GM18502 (cell line): ENCODE data around the gene COL28A1.
"Not testable (repeated sequence)": the region's sequence is repeated elsewhere in the genome, so short reads cannot be mapped to it uniquely, and the experiment has no call there.

Experiments
- ATAC-seq: cut with Tn5 transposase; IDR thresholded peaks from one replicate; pipeline ENCODE4 v1.9.1; 2021; ENCODE audit warnings: mild to moderate bottlenecking; ENCODE audit not compliant: unreplicated experiment, poor library complexity

COL28A1 gene

GRCh38 chr7:7563269-7563668, 27.6 kb upstream of the COL28A1 start:
- ATAC-seq = no peak

GRCh38 chr7:7562736-7563135, 27.1 kb upstream of the COL28A1 start:
- ATAC-seq = no peak

DNA sequence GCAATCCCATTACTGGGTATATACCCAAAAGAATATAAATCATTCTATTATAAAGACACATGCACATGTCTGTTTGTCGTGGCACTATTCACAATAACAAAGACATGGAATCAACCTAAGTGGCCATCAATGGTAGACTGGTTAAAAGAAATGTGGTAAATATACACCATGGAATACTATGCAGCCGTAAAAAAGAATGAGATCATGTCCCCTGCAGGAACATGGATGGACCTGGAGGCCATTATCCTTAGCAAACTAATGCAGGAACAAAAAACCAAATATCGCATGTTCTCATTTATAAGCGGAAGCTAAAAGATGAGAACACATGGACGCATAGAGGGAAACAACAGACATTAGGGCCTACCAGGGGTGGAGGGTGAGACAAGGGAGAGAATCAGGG, 25.9 kb upstream of the COL28A1 start:
- ATAC-seq = not testable (repeated sequence)

GRCh38 chr7:7557252-7557651, 21.6 kb upstream of the COL28A1 start:
- no peak for ATAC-seq

GRCh38 chr7:7556852-7557251, 21.2 kb upstream of the COL28A1 start:
- no peak for ATAC-seq

- no peak for ATAC-seq
These were observed 19.2 kb upstream of the COL28A1 start for GRCh38 chr7:7554649-7555575.

DNA sequence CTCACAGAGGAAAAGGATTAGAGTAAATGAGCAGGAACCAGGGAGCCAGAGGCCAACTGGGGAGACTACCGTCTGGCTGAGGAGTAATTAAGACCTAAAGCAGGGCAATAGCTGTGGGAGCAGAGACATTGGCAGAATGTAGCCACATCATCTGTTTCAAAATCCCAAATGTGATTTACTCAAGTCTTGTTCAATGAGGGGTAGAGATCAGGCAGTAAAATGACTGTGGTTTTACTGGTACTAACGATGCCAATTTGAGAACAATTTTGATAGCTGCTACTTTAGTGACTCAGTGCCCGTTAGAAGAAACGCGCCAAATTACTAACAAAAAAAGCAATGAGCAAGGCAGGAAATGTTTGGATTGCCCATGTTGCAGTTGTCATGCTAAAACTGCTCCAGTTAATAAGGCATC, 18.4 kb upstream of the COL28A1 start:
- ATAC-seq = no peak

DNA sequence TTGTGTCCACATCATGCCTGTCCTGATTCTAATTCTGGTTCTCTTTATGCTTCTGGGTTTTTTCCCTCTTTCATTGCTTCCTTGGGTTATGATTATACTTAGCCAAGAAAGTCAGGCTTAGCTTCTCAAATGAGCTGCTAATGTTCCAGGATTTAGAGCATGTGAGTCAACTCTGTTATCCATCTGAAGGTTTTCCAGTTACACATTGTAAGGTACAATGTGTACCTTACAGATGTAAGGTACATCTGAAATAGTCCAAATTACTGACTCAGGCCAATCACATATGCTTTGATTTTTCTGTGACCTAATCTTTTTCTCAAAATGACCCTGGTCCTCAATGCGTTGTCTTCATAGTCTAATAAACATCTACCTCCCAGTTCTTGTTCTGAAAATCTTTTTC, 17.7 kb upstream of the COL28A1 start:
- ATAC-seq = no peak

- no peak for ATAC-seq
These were observed 16.5 kb upstream of the COL28A1 start for GRCh38 chr7:7552199-7552598.

- no peak for ATAC-seq
These were observed 15.0 kb upstream of the COL28A1 start for GRCh38 chr7:7550663-7551062.

DNA sequence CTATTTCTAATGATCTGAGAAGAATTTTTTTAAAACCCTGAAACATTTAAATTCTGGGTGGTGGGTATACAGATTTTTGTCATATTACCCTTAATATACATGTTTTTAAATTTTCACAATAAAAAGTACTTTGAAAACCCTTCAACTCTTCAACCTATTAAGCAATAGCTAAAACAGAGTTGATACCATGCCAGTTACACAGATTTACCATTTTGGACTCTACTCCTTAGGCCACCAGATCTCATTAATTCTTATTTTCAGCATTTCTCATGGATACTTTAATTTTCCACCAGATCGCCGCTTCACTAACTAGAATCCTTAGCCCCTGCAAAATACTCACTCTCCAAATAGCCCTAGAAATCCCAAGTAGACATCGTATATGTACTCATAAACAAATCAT, 12.7 kb upstream of the COL28A1 start:
- no peak for ATAC-seq

- ATAC-seq = no peak
These were observed 6.7 kb upstream of the COL28A1 start for GRCh38 chr7:7542251-7542835.

DNA sequence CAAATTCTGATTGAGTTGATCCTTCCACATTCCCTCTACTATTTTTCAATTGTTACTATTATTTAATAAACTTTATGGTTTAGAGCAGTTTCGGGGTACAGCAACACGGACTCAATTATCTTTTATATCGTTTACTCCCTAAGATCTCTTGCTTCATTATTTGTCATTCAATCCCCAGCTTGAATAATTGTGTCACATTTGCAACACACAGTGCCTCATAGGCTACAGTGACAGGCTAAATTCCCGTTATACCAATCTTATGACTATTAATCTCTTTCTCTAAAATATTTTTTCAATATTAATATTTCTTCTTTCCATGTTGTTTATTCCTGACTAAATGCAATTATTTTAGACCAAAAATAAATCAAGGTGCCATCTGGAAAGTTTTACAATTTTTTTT, 4.0 kb upstream of the COL28A1 start:
- ATAC-seq = no peak

DNA sequence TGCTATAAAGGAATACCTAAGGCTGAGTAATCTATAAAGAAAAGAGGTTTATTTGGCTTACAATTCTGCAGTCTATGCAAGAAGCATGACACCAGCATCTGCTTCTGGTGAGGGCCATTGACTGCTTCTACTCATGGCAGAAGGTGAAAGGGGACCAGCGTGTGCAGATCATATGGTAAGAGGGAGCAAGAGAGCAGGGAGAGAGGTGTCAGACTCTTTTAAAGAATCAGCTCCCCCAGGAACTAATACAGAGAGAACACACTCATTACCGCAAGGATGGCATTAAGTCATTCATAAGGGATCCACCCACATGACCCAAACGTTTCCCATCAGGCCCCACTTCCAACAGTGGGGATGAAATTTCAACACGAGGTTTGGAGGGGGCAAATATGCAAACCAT, 3.5 kb upstream of the COL28A1 start:
- ATAC-seq = no peak

- ATAC-seq = no peak
These were observed 2.0 kb upstream of the COL28A1 start for GRCh38 chr7:7537711-7538110.

DNA sequence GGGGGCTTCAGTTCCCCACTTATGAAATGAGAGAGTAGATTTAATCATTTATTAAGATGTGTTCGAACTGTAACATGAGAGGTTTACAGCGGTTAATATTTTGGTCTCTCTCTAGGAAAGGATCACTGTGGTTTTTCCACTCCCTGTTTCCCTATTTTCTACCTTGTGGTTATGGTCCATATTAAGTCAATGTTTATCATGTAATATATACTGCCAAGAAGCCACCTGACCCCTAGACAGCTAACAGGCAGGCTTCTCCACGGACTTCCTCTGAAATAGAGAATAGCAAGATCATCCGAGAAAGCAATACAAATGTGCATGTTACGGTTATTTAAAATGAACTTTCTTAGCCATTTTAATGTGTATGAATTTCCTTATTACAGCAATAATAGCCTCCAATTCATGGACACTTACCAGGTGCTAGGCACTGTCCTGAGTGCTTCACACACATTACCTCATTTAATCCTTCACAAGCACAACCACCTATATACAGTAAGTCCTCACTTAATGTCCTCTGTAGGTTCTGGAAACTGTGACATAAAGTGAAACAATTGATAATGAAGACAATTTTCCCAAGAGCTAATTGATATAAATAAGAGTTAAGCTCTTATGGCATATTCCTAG, 835 bp upstream of the COL28A1 start:
- ATAC-seq = no peak

GRCh38 chr7:7533831-7534430, 1.7 kb downstream of the COL28A1 start:
- ATAC-seq = no peak

- no peak for ATAC-seq
These were observed 6.3 kb downstream of the COL28A1 start for GRCh38 chr7:7529328-7529727.

DNA sequence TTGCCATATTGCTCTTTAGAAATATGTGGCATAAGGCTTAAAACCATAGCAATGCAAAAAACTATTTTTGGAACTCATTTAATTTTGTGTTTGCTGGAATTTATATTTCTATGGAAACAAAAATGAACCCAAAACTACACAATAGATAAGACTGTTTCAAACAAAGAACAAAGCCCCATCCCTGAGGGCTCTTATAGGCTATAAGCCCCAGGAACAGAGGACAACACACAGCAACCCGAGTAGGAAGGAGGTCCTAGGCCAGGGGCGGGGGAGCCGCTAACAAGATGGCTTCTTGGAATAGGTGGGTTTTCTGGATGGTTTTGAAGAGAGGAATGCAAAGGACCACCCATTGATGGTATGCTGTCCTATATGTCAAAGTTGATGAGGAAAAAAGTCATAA, 8.6 kb downstream of the COL28A1 start:
- ATAC-seq = no peak

DNA sequence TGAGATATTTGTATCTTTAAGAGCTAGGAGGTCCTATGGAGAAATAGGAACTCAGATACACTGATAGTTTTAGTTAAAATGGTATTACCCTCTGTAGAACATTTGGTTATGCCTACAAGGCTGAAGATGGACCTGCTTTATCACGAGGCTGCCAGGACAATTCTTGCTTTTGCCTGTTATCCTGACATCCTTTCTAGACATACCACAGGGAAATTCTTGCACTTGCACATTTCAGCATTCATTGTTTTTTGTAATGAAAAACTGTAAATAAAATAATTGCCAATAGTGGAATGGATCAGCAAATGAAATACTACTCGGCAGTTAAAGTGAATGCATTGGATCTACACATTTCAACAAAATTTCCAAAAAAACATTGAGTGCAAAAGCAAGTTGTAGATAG, 9.7 kb downstream of the COL28A1 start:
- no peak for ATAC-seq

DNA sequence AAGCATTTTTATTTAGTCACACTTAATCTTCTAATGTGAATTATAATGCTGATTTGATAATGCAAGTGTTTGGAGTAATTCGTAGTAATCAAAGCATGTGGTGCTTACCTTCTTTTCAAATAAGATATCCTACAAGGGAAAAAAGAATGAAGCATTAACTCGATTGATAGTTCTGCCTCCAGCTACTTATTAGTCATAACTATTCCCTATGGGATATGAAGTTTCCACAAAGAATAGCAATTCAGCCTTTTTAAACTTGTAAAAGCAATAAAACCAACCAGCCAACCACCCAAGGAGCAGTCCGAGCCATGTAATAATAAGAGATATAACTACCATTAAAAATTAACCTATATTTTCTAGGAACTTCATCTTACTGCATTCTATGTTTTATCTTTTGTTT, 11.6 kb downstream of the COL28A1 start:
- no peak for ATAC-seq
